Lung (tissue), 12 donors: Measurements from ENCODE around the gene ADRA2B. TPM values are rescaled to one million over a fixed set of nuclear protein-coding genes. Genes with fewer than 3 reads are reported as not detected.

Experiments used
- ATAC-seq: fragments of 200-7000 bp; cut with Tn5 transposase; one replicate; pipeline ENCODE4 v1.9.1; 2020; ENCODE audit warnings: moderate number of reproducible peaks; ENCODE audit not compliant: insufficient read depth, low FRiP score
- DNase-seq, 3 donors: peaks; one replicate each; pipeline ENCODE4 v3.0.0-alpha.2; 2013 to 2017
- H3K27ac ChIP-seq, 2 donors: one replicate each; pipeline ENCODE4 v1.5.1; 2013; ENCODE audit warnings: mild to moderate bottlenecking in 2 of 2, moderate library complexity in 2 of 2, control low read depth in 1 of 2, inconsistent platforms in 1 of 2, low read depth in 1 of 2, low read length in 1 of 2
- H3K27me3 ChIP-seq, 3 donors: one replicate each; pipeline ENCODE4 v1.5.1; 2013; ENCODE audit warnings: low read length in 2 of 3; ENCODE audit not compliant: control insufficient read depth in 3 of 3, insufficient read depth in 3 of 3
- H3K36me3 ChIP-seq, 4 donors: one replicate each; pipeline ENCODE4 v1.5.1; 2013; ENCODE audit warnings: low read length in 4 of 4, mild to moderate bottlenecking in 1 of 4, moderate library complexity in 1 of 4; ENCODE audit not compliant: control insufficient read depth in 4 of 4, insufficient read depth in 4 of 4
- H3K4me1 ChIP-seq, 5 donors: one replicate each; pipeline ENCODE4 v1.5.1; 2013; ENCODE audit warnings: low read length in 5 of 5, mild to moderate bottlenecking in 2 of 5, moderate library complexity in 1 of 5; ENCODE audit not compliant: control insufficient read depth in 5 of 5, insufficient read depth in 5 of 5
- H3K4me3 ChIP-seq: one replicate; pipeline ENCODE4 v1.5.1; 2013; ENCODE audit warnings: mild to moderate bottlenecking, control low read depth, moderate library complexity
- H3K9ac ChIP-seq, 2 donors: one replicate each; pipeline ENCODE4 v1.5.1; 2013; ENCODE audit warnings: low read length in 2 of 2, control low read depth in 1 of 2; ENCODE audit not compliant: insufficient read depth in 1 of 2
- H3K9me3 ChIP-seq, 4 donors: one replicate each; pipeline ENCODE4 v1.5.1; 2013; ENCODE audit warnings: low read length in 3 of 4, mild to moderate bottlenecking in 1 of 4, moderate library complexity in 1 of 4; ENCODE audit not compliant: control insufficient read depth in 4 of 4, insufficient read depth in 3 of 4
- WGBS, 2 donors: extraction: QIAGEN DNeasy Blood & Tissue Kit; methylation state at CpG; one replicate each; pipeline ENCODE4 v1.1.7; 2013; 5-methylcytosine and 5-hydroxymethylcytosine counted together
- polyA plus RNA-seq, 2 donors: library from polyadenylated mRNA; stranded (reverse); fragments of 200-250 nt; gene quantifications; one replicate each; pipeline ENCODE4 v1.2.1, GENCODE V29; 2013
- total RNA-seq, 2 donors: library from RNA; depleted of rRNA in 1 of 2; stranded (reverse); fragments of >200 nt in 1 of 2; gene quantifications; one replicate each; pipeline ENCODE4 v1.2.1, GENCODE V29; 2014 to 2021
- TF ChIP-seq, protein P1 (sequence below): IDR thresholded peaks from 2 replicates; pipeline ENCODE4 v1.5.1; 2012; ENCODE audit warnings: mild to moderate bottlenecking; ENCODE audit errors: control extremely low read depth, extremely low read depth
- donor health status: control.
- donor health status: control.
- donor health status: Bipolar disorder and iron deficiency.
- donor health status: healthy.
- donor health status: DM: yes; HTN: yes; CAD: no.

ADRA2B gene
- total and polyA plus RNA-seq, 4 donors, result 0.21 to 0.88 (median 0.28) TPM

DNA sequence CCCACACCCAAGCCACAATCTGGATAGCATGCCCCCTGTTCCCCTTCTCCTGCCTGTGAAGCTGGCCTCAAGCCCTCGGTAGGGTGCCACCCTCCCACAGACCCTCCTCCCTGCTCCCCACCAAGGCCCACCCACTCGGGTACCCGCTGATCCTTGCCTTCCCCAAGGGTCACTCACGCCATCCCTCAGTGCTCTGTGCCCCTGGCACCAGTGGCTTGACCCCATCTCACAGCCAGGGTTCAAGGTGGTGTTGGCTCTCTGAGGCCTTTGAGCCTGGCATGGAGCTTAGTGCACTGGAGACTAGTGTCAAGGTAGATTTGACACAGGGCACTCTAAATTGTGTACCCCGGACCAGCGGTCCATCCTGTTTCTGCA lies 11.9 kb downstream of the ADRA2B start:
- no peak overlapping the region for H3K9ac ChIP-seq
- H3K36me3 ChIP-seq, result no peaks in the 10 kb centered on the region
- peaks cover 0 to 12% (median 6%) of the 10 kb centered on the region in 5 donors for H3K4me1 ChIP-seq
- DNase-seq (peak in 1 of 3 donors; percentile 11), ATAC-seq (no peak)
- H3K27ac ChIP-seq, result no peak overlapping the region
- no peak overlapping the region for H3K4me3 ChIP-seq
- H3K27me3 ChIP-seq, result no peaks in the 10 kb centered on the region
- H3K9me3 ChIP-seq, result peaks cover 0 to 11% (median 3%) of the 10 kb centered on the region in 4 donors
- TF ChIP-seq, protein P1, sequence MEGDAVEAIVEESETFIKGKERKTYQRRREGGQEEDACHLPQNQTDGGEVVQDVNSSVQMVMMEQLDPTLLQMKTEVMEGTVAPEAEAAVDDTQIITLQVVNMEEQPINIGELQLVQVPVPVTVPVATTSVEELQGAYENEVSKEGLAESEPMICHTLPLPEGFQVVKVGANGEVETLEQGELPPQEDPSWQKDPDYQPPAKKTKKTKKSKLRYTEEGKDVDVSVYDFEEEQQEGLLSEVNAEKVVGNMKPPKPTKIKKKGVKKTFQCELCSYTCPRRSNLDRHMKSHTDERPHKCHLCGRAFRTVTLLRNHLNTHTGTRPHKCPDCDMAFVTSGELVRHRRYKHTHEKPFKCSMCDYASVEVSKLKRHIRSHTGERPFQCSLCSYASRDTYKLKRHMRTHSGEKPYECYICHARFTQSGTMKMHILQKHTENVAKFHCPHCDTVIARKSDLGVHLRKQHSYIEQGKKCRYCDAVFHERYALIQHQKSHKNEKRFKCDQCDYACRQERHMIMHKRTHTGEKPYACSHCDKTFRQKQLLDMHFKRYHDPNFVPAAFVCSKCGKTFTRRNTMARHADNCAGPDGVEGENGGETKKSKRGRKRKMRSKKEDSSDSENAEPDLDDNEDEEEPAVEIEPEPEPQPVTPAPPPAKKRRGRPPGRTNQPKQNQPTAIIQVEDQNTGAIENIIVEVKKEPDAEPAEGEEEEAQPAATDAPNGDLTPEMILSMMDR, result no peak
- WGBS, 2 donors, result 84 to 100% methylated on average over 5 to 6 of the region's 6 CpGs

- Histone ChIP-seq H3K36me3 (no peaks in the 10 kb centered on the region), H3K4me1 (peaks cover 0 to 7% (median 5%) of the 10 kb centered on the region in 5 donors), H3K9me3 (peaks cover 0 to 11% (median 3%) of the 10 kb centered on the region in 4 donors), H3K4me3 (no peak overlapping the region), H3K27me3 (no peaks in the 10 kb centered on the region), H3K27ac (no peak overlapping the region), H3K9ac (no peak overlapping the region)
- 25 to 30% methylated on average over 6 of the region's 6 CpGs for WGBS, 2 donors
- DNase-seq, result peak in 2 of 3 donors; percentile 4 to 41
- no peak for ATAC-seq
- TF ChIP-seq, protein P1, result no peak
These were observed 12.4 kb downstream of the ADRA2B start for GRCh38 chr2:96103761-96104486.

DNA sequence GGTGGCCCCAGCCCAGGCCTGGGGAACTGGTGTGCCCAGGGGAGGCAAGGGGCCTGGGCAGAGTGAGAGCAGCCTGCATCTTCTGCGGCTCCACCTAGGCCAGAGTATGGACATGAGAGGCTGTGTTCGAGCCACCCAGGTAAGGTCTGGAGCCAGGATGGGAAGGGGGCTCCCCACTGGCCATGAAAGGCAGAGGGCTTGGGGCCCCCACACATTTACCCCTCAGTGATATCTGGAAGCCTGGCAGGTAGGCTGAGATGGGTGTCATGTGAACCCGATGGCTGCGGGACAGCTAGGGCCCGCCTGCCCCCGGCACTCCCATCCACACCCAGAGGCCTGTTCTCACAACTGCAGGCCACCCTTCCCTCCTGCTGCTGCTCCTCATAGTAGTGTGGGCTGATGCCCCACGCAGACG lies 13.2 kb downstream of the ADRA2B start:
- no peaks in the 10 kb centered on the region for H3K27me3 ChIP-seq
- DNase-seq (peak in 1 of 3 donors; percentile 8), ATAC-seq (no peak)
- H3K4me3 ChIP-seq, result no peak overlapping the region
- TF ChIP-seq, protein P1, result no peak
- WGBS, 2 donors, result 78 to 86% methylated on average over 8 of the region's 8 CpGs
- no peak overlapping the region for H3K9ac ChIP-seq
- no peak overlapping the region for H3K27ac ChIP-seq
- peaks cover 0 to 11% (median 3%) of the 10 kb centered on the region in 4 donors for H3K9me3 ChIP-seq
- no peaks in the 10 kb centered on the region for H3K36me3 ChIP-seq
- no peaks in the 10 kb centered on the region for H3K4me1 ChIP-seq
